Fibroblast of lung (primary cell): Measurements from ENCODE around the gene NCKAP5. TPM values are rescaled to one million over a fixed set of nuclear protein-coding genes. Genes with fewer than 3 reads are reported as not detected.
"Not testable (repeated sequence)": the region's sequence is repeated elsewhere in the genome, so short reads cannot be mapped to it uniquely, and the experiment has no call there.

Source experiments
- DNase-seq, 2 donors: peaks; one replicate each; pipeline versions ENCODE4 v3.0.0 to v3.0.0-alpha.2; 2010; ENCODE audit warnings: low read depth in 2 of 2
- H2AFZ ChIP-seq: 2 replicates; pipeline ENCODE4 v1.5.1; 2012; ENCODE audit warnings: low read length, control low read depth, inconsistent platforms
- H3K27ac ChIP-seq: 2 replicates; pipeline ENCODE4 v1.5.1; 2011; ENCODE audit warnings: low read length, control low read depth; ENCODE audit not compliant: insufficient read depth
- H3K27me3 ChIP-seq: 2 replicates; pipeline ENCODE4 v1.5.1; 2011; ENCODE audit warnings: mild to moderate bottlenecking, low read length; ENCODE audit not compliant: control insufficient read depth, insufficient read depth
- H3K36me3 ChIP-seq: 2 replicates; pipeline ENCODE4 v1.5.1; 2011; ENCODE audit warnings: low read length; ENCODE audit not compliant: control insufficient read depth, insufficient read depth
- H3K4me1 ChIP-seq: 2 replicates; pipeline ENCODE4 v1.5.1; 2011; ENCODE audit warnings: low read length; ENCODE audit not compliant: control insufficient read depth, insufficient read depth; ENCODE audit errors: extremely low read depth
- H3K4me2 ChIP-seq: 2 replicates; pipeline ENCODE4 v1.5.1; 2011; ENCODE audit warnings: low read length, control low read depth; ENCODE audit not compliant: insufficient read depth; ENCODE audit errors: extremely low read depth
- H3K4me3 ChIP-seq, 4 experiments: fragments of 200-600 bp in 1 of 4; sonication (generic) in 1 of 4; replicated peaks in 1 of 4; 2 replicates each; pipeline ENCODE4 v1.5.1; 2011 to 2016; ENCODE audit warnings: low read length in 4 of 4, low read depth in 3 of 4, mild to moderate bottlenecking in 3 of 4, control low read depth in 2 of 4, inconsistent platforms in 1 of 4, mixed read lengths in 1 of 4; ENCODE audit not compliant: insufficient read depth in 1 of 4; ENCODE audit errors: control extremely low read depth in 1 of 4
- H3K79me2 ChIP-seq: 2 replicates; pipeline ENCODE4 v1.5.1; 2012; ENCODE audit warnings: mild to moderate bottlenecking, low read length, inconsistent platforms; ENCODE audit not compliant: control insufficient read depth, insufficient read depth
- H3K9ac ChIP-seq: 2 replicates; pipeline ENCODE4 v1.5.1; 2011; ENCODE audit warnings: mild to moderate bottlenecking, low read length, control low read depth; ENCODE audit not compliant: insufficient read depth
- H3K9me3 ChIP-seq: 2 replicates; pipeline ENCODE4 v1.5.1; 2012; ENCODE audit warnings: low read depth, low read length; ENCODE audit not compliant: control insufficient read depth, insufficient read depth
- H4K20me1 ChIP-seq: 2 replicates; pipeline ENCODE4 v1.5.1; 2011; ENCODE audit warnings: low read length; ENCODE audit not compliant: control insufficient read depth, insufficient read depth; ENCODE audit errors: extremely low read depth
- EZH2 ChIP-seq: IDR thresholded peaks from 2 replicates; pipeline ENCODE4 v1.5.1; 2012; ENCODE audit warnings: low read length, control low read depth, mild to moderate bottlenecking; ENCODE audit errors: missing control alignments
- polyA plus RNA-seq, 2 donors: library from polyadenylated mRNA; depleted of rRNA in 1 of 2; stranded (reverse) in 1 of 2; unstranded in 1 of 2; fragments of >200 nt; gene quantifications; 2 replicates each; pipeline ENCODE4 v1.2.1, GENCODE V29; 2011 to 2012; ENCODE audit warnings: missing spikeins in 1 of 2
- total RNA-seq: library from RNA; depleted of rRNA; stranded (reverse); fragments of >200 nt; gene quantifications from 2 replicates; pipeline ENCODE4 v1.2.1, GENCODE V29; 2014
- TF ChIP-seq, protein P1 (sequence below), 2 donors: IDR thresholded peaks in 1 of 2; conservative IDR thresholded peaks in 1 of 2; 1 replicate in 1 of 2; 2 replicates in 1 of 2; pipeline ENCODE4 v1.5.1; 2011 to 2012; ENCODE audit warnings: low read length in 2 of 2, control low read depth in 1 of 2, inconsistent platforms in 1 of 2, low read depth in 1 of 2, mild to moderate bottlenecking in 1 of 2

The NCKAP5 gene
- total and polyA plus RNA-seq, 2 donors (not counting 1 experiment from before 2014, with no cell fraction given): 2.6 to 6.2 TPM

DNA sequence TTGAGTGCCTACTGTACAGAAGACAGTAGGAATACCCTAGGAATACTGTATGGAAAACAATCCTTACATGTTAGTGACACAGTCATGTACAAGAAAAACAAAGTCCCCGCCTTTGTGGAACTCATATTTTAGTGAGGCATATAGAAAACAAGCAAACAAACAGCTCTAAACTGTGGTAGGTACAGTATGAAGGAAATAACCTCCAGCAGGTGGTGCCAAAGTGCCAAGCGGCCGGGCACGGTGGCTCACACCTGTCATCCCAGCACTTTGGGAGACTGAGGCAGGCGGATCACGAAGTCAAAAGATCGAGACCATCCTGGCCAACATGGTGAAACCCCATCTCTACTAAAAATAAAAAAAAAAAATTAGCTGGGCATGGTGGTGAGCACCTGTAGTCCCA, 48.6 kb downstream of the NCKAP5 start:
- H2AFZ ChIP-seq, H3K4me2 ChIP-seq, H3K9ac ChIP-seq, H3K27me3 ChIP-seq, DNase-seq, H3K4me1 ChIP-seq, H4K20me1 ChIP-seq, H3K4me3 ChIP-seq, H3K9me3 ChIP-seq, H3K27ac ChIP-seq, H3K36me3 ChIP-seq, H3K79me2 ChIP-seq: not testable (repeated sequence)
- TF ChIP-seq, protein P1, sequence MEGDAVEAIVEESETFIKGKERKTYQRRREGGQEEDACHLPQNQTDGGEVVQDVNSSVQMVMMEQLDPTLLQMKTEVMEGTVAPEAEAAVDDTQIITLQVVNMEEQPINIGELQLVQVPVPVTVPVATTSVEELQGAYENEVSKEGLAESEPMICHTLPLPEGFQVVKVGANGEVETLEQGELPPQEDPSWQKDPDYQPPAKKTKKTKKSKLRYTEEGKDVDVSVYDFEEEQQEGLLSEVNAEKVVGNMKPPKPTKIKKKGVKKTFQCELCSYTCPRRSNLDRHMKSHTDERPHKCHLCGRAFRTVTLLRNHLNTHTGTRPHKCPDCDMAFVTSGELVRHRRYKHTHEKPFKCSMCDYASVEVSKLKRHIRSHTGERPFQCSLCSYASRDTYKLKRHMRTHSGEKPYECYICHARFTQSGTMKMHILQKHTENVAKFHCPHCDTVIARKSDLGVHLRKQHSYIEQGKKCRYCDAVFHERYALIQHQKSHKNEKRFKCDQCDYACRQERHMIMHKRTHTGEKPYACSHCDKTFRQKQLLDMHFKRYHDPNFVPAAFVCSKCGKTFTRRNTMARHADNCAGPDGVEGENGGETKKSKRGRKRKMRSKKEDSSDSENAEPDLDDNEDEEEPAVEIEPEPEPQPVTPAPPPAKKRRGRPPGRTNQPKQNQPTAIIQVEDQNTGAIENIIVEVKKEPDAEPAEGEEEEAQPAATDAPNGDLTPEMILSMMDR (conservative IDR thresholded peaks at IDR 0.05 in 1 of 2, IDR thresholded peaks at IDR 0.05 in 1 of 2; ENCODE audit: low read depth in 1 of 2, low read length in 2 of 2): peak in 1 of 2 donors; percentile 16

DNA sequence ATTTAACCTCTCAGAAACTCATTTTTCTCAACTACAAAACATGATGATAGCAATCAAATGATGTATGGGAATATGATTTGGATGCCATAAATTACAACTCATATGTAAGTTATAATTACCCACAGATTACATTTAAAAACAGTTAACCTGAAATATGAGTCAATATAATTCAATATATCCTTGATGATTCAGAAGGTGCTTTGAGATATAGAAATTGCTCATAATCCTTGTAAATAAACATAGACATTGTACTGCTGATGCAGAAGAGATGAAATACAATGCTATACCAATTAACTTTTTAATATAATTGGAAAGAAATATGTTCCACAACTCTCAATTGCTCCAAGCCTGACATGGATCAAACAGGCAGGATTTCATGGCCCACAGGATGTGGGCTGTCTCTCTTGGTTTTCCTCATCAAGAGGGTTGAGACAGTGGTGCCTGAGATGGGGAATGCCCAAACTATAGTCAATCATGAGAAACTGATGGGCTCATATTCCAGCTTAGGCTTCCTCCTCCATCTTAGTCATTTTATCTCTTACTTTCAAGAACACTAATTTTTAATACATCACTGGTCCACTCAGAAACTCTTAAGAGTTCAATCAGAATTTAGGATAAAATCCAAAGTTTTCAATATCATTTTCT, 49.4 kb downstream of the NCKAP5 start:
- TF ChIP-seq, protein P1 (conservative IDR thresholded peaks at IDR 0.05 in 1 of 2, IDR thresholded peaks at IDR 0.05 in 1 of 2; ENCODE audit: low read depth in 1 of 2, low read length in 2 of 2): no peak
- TF ChIP-seq EZH2: no peak
- H3K79me2 ChIP-seq: no peaks in the 10 kb centered on the region
- H4K20me1 ChIP-seq: no peaks in the 10 kb centered on the region
- H3K27ac ChIP-seq: no peak overlapping the region
- no peak overlapping the region for H3K4me2 ChIP-seq
- no peaks in the 10 kb centered on the region for H3K9me3 ChIP-seq
- no peaks in the 10 kb centered on the region for H3K36me3 ChIP-seq
- H3K27me3 ChIP-seq: no peaks in the 10 kb centered on the region
- no peak for DNase-seq
- H3K9ac ChIP-seq: no peak overlapping the region
- H3K4me1 ChIP-seq: no peaks in the 10 kb centered on the region
- H2AFZ ChIP-seq: no peak overlapping the region
- H3K4me3 ChIP-seq: no peak overlapping the region

DNA sequence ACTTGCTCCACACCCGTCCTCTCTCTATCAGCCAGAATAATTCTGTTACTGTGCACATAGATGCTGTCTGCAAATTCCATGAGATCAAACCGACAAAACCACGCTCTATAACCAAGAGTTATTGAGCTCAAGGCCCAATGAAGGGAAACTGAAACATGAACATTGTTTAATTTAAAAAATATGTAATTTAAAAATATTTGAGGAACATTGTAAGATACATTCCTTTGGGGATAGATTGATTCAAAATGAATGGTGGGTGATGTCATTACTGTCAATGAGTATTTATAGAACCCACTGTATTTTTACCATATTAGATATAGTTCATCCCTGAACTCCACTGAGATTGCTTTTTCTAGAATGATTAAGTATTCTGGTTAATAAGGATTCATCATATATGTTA, 50.4 kb downstream of the NCKAP5 start:
- Histone ChIP-seq H3K4me3 (no peak overlapping the region), H3K4me1 (no peaks in the 10 kb centered on the region), H3K79me2 (no peaks in the 10 kb centered on the region), H3K9me3 (no peaks in the 10 kb centered on the region), H4K20me1 (no peaks in the 10 kb centered on the region), H3K27me3 (no peaks in the 10 kb centered on the region), H3K36me3 (no peaks in the 10 kb centered on the region), H3K4me2 (no peak overlapping the region), H2AFZ (no peak overlapping the region), H3K27ac (no peak overlapping the region), H3K9ac (no peak overlapping the region)
- peak in 1 of 2 donors; percentile 23 for DNase-seq
- no peak for TF ChIP-seq EZH2
- TF ChIP-seq, protein P1 (conservative IDR thresholded peaks at IDR 0.05 in 1 of 2, IDR thresholded peaks at IDR 0.05 in 1 of 2; ENCODE audit: low read depth in 1 of 2, low read length in 2 of 2): no peak
